BLaER1 (cell line): ENCODE results near the gene SRGAP2C.
"Not testable (repeated sequence)": the region's sequence is repeated elsewhere in the genome, so short reads cannot be mapped to it uniquely, and the experiment has no call there.

Source experiments
- H3K27ac ChIP-seq: shearing (Covaris generic); formaldehyde crosslinking; 2 replicates; pipeline ENCODE4 v1.8.1; 2022
- H3K27me3 ChIP-seq: shearing (Covaris generic); formaldehyde crosslinking; 2 replicates; pipeline ENCODE4 v1.8.1; 2022
- H3K36me3 ChIP-seq: shearing (Covaris generic); formaldehyde crosslinking; 2 replicates; pipeline ENCODE4 v1.8.1; 2022
- H3K4me1 ChIP-seq: shearing (Covaris generic); formaldehyde crosslinking; 2 replicates; pipeline ENCODE4 v1.8.1; 2022
- H3K4me2 ChIP-seq: shearing (Covaris generic); formaldehyde crosslinking; 2 replicates; pipeline ENCODE4 v1.8.1; 2022
- H3K4me3 ChIP-seq: shearing (Covaris generic); formaldehyde crosslinking; 2 replicates; pipeline ENCODE4 v1.8.1; 2022
- H3K9ac ChIP-seq: shearing (Covaris generic); formaldehyde crosslinking; 2 replicates; pipeline ENCODE4 v1.8.1; 2022
- H3K9me3 ChIP-seq: shearing (Covaris generic); formaldehyde crosslinking; 2 replicates; pipeline ENCODE4 v1.8.1; 2022
- H4K20me1 ChIP-seq: shearing (Covaris generic); formaldehyde crosslinking; 2 replicates; pipeline ENCODE4 v1.8.1; 2022

Gene SRGAP2C

GRCh38 chr1:121346654-121347053 is 161.9 kb downstream of the SRGAP2C start:
- H3K4me1 ChIP-seq, H4K20me1 ChIP-seq, H3K27ac ChIP-seq, H3K9ac ChIP-seq, H3K9me3 ChIP-seq, H3K4me2 ChIP-seq, H3K36me3 ChIP-seq, H3K27me3 ChIP-seq, H3K4me3 ChIP-seq: not testable (repeated sequence)

- H3K4me2 ChIP-seq, H4K20me1 ChIP-seq, H3K9ac ChIP-seq, H3K9me3 ChIP-seq, H3K36me3 ChIP-seq, H3K27me3 ChIP-seq, H3K4me3 ChIP-seq, H3K4me1 ChIP-seq, H3K27ac ChIP-seq: not testable (repeated sequence)
Measured at GRCh38 chr1:121347476-121347875, 162.7 kb downstream of the SRGAP2C start.

- H3K27ac ChIP-seq, result not testable (repeated sequence)
Measured at GRCh38 chr1:121348115-121348514, 163.3 kb downstream of the SRGAP2C start.

GRCh38 chr1:121349332-121349967 is 164.7 kb downstream of the SRGAP2C start:
- not testable (repeated sequence) for H3K27ac ChIP-seq, H3K4me2 ChIP-seq, H4K20me1 ChIP-seq, H3K4me3 ChIP-seq, H3K27me3 ChIP-seq, H3K36me3 ChIP-seq, H3K9me3 ChIP-seq, H3K4me1 ChIP-seq, H3K9ac ChIP-seq

More at GRCh38 chr1:121348115-121348514, 163.3 kb downstream of the SRGAP2C start:
- not testable (repeated sequence) for H3K36me3 ChIP-seq, H3K4me3 ChIP-seq, H3K4me2 ChIP-seq, H3K9me3 ChIP-seq, H3K9ac ChIP-seq, H4K20me1 ChIP-seq, H3K4me1 ChIP-seq, H3K27me3 ChIP-seq

GRCh38 chr1:121355711-121356420 is 171.1 kb downstream of the SRGAP2C start:
- H4K20me1 ChIP-seq, H3K9me3 ChIP-seq, H3K9ac ChIP-seq: not testable (repeated sequence)

GRCh38 chr1:121356819-121357218 is 172.0 kb downstream of the SRGAP2C start:
- not testable (repeated sequence) for H3K4me2 ChIP-seq, H3K36me3 ChIP-seq, H4K20me1 ChIP-seq, H3K9me3 ChIP-seq, H3K27me3 ChIP-seq, H3K4me1 ChIP-seq, H3K9ac ChIP-seq, H3K4me3 ChIP-seq, H3K27ac ChIP-seq

More at GRCh38 chr1:121355711-121356420, 171.1 kb downstream of the SRGAP2C start:
- not testable (repeated sequence) for H3K4me1 ChIP-seq, H3K4me3 ChIP-seq, H3K27ac ChIP-seq, H3K27me3 ChIP-seq, H3K36me3 ChIP-seq, H3K4me2 ChIP-seq

- not testable (repeated sequence) for H3K4me2 ChIP-seq, H3K4me1 ChIP-seq, H3K27me3 ChIP-seq, H3K36me3 ChIP-seq, H4K20me1 ChIP-seq, H3K4me3 ChIP-seq, H3K9me3 ChIP-seq, H3K9ac ChIP-seq, H3K27ac ChIP-seq
Measured at GRCh38 chr1:121360531-121360930, 175.8 kb downstream of the SRGAP2C start.

- not testable (repeated sequence) for H3K27me3 ChIP-seq
Measured at GRCh38 chr1:121361451-121362233, 176.9 kb downstream of the SRGAP2C start.

GRCh38 chr1:121362234-121362883 is 177.6 kb downstream of the SRGAP2C start:
- not testable (repeated sequence) for H3K36me3 ChIP-seq

More at GRCh38 chr1:121361451-121362233, 176.9 kb downstream of the SRGAP2C start:
- H4K20me1 ChIP-seq, H3K4me1 ChIP-seq, H3K9me3 ChIP-seq, H3K27ac ChIP-seq, H3K36me3 ChIP-seq, H3K4me3 ChIP-seq, H3K4me2 ChIP-seq, H3K9ac ChIP-seq: not testable (repeated sequence)

GRCh38 chr1:121365316-121365715 is 180.5 kb downstream of the SRGAP2C start:
- H3K27me3 ChIP-seq, H3K4me1 ChIP-seq, H3K4me2 ChIP-seq, H3K4me3 ChIP-seq, H3K27ac ChIP-seq, H3K9ac ChIP-seq, H3K9me3 ChIP-seq, H3K36me3 ChIP-seq, H4K20me1 ChIP-seq: not testable (repeated sequence)

More at GRCh38 chr1:121362234-121362883, 177.6 kb downstream of the SRGAP2C start:
- H4K20me1 ChIP-seq, H3K4me1 ChIP-seq, H3K27me3 ChIP-seq, H3K4me2 ChIP-seq, H3K9ac ChIP-seq, H3K4me3 ChIP-seq, H3K9me3 ChIP-seq, H3K27ac ChIP-seq: not testable (repeated sequence)

GRCh38 chr1:121365723-121366122 is 180.9 kb downstream of the SRGAP2C start:
- not testable (repeated sequence) for H3K9me3 ChIP-seq

GRCh38 chr1:121366171-121366570 is 181.4 kb downstream of the SRGAP2C start:
- not testable (repeated sequence) for H3K4me1 ChIP-seq, H3K27ac ChIP-seq, H3K4me2 ChIP-seq

More at GRCh38 chr1:121365723-121366122, 180.9 kb downstream of the SRGAP2C start:
- H3K27me3 ChIP-seq, H3K27ac ChIP-seq, H4K20me1 ChIP-seq, H3K4me3 ChIP-seq, H3K36me3 ChIP-seq, H3K4me2 ChIP-seq, H3K4me1 ChIP-seq, H3K9ac ChIP-seq: not testable (repeated sequence)

GRCh38 chr1:121368910-121369309 is 184.1 kb downstream of the SRGAP2C start:
- H3K4me1 ChIP-seq, H3K9ac ChIP-seq, H4K20me1 ChIP-seq, H3K36me3 ChIP-seq, H3K4me2 ChIP-seq, H3K27ac ChIP-seq, H3K27me3 ChIP-seq, H3K4me3 ChIP-seq, H3K9me3 ChIP-seq: not testable (repeated sequence)

More at GRCh38 chr1:121366171-121366570, 181.4 kb downstream of the SRGAP2C start:
- H3K4me3 ChIP-seq, H3K36me3 ChIP-seq, H3K9ac ChIP-seq, H3K27me3 ChIP-seq, H4K20me1 ChIP-seq, H3K9me3 ChIP-seq: not testable (repeated sequence)

- H3K9ac ChIP-seq, H3K36me3 ChIP-seq, H3K4me2 ChIP-seq, H4K20me1 ChIP-seq, H3K4me3 ChIP-seq, H3K27me3 ChIP-seq, H3K27ac ChIP-seq, H3K4me1 ChIP-seq, H3K9me3 ChIP-seq: not testable (repeated sequence)
Measured at GRCh38 chr1:121369959-121370358, 185.2 kb downstream of the SRGAP2C start.
